GM18909 (cell line): ENCODE measurements around the gene CNTNAP4.

ENCODE experiments used
- ATAC-seq: cut with Tn5 transposase; IDR thresholded peaks from one replicate; pipeline ENCODE4 v1.9.1; 2021; ENCODE audit warnings: mild to moderate bottlenecking; ENCODE audit not compliant: unreplicated experiment, poor library complexity

The CNTNAP4 gene

DNA sequence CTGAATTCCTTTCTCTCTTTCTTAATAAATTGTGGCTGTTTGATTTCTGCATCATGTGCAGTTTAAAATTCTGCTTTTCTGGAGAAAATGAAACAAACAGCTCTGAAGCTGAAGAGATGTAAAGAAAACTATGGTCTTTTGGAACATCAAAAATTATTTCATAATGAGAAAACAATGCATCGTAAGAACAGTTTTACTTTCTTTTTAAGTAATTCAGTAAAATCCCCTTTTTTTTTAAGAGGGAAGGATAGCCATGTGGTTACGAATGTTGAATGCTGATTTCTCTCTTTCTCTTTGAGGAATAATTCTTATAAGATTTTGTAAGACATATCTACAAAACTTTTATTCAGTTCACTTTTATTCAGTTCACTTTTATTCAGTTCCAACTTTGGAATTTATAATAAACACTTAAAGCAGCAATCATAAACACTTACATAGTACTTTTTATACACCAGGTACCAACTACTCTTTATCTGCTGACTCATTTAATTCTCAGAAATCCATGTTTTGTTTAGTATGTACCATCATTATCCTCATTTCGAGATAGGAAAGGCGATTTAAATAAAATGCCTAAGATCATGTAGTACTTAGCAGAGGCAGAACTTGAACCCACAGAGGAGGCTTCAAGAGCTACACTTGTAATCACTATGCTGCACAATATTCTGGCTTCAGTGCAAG lies 26.6 kb downstream of the CNTNAP4 start:
- ATAC-seq: no peak

DNA sequence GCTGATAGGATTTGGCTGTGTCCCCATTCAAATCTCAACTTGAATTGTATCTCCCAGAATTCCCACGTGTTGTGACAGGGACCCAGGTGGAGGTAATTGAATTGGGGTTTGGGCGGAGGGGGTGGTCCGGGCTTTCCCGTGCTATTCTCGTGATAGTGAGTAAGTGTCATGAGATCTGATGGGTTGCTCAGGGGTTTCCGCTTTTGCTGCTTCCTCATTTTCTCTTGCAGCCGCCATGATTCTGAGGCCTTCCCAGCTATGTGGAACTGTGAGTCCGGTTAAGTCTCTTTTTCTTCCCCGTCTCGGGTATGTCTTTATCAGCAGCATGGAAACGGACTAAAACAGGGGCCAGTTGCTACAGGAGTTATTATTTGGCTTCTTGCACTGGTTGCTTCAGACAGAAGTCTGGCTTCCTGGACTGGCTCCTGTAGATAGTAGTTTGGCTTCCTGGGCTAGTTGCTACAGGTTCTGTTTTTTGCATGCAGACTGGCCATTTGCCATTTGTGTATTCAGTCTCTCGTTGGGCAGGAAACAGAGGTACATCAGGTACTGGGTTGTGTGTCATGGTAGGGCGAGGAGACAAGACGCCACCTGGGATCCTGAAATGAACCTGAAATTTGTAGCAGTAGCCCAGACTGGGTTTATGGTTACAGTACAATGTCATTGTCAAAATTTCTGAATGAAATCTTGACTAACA lies 32.6 kb downstream of the CNTNAP4 start:
- no peak for ATAC-seq

DNA sequence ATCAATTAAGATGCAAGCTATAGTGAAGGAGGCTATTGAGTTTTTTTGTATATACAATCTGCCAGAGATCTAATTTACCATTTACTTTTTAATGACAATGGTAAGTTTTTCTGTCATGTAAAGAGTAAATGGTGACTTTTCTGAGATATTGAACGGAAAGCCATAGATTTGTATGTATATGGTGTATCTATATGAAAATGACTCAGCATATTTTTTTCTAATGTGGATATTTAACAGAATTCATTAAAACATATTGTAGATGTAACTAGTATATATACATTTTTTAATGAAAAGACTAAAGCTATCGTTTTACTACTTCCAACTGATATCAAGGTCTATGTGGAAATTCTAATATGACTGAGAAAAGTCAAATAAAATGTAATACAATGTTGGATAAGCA lies 34.1 kb downstream of the CNTNAP4 start:
- no peak for ATAC-seq

DNA sequence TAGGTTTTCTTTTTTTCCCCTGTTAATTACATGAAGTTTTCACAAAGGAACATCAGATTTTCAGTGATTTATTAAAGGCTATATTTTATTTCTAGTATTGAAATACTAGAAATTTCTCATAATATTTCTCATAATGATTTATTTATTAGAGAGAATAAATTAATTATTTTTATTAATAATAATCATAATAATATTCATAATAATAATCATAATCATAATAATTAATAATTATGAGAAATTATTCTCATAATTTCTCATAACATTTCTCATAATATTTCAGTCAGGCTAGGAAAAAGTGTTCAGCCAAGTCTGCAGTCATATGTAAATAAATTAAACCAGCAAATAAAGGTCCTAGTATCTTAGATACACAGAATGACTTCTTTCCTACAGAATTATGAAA lies 41.4 kb downstream of the CNTNAP4 start:
- ATAC-seq: no peak

DNA sequence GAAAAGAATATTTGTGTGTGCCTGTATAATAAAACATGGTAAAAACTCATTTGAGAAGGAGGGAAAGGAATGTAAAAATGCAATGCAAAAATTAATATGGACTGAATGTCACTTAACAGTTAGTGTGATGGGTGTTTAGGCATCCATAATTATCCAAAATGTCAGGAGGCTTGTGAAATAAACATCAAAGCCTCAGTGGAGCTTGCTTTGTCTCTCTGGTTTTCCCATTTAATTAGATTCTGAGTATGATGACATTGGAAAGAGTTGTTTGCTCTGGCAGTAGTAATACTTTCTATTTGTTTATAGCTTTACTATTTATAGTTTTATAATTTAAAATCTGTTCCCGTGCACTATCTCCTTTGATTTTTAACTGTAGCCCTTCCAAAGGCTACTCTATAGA lies 51.9 kb downstream of the CNTNAP4 start:
- ATAC-seq: no peak

DNA sequence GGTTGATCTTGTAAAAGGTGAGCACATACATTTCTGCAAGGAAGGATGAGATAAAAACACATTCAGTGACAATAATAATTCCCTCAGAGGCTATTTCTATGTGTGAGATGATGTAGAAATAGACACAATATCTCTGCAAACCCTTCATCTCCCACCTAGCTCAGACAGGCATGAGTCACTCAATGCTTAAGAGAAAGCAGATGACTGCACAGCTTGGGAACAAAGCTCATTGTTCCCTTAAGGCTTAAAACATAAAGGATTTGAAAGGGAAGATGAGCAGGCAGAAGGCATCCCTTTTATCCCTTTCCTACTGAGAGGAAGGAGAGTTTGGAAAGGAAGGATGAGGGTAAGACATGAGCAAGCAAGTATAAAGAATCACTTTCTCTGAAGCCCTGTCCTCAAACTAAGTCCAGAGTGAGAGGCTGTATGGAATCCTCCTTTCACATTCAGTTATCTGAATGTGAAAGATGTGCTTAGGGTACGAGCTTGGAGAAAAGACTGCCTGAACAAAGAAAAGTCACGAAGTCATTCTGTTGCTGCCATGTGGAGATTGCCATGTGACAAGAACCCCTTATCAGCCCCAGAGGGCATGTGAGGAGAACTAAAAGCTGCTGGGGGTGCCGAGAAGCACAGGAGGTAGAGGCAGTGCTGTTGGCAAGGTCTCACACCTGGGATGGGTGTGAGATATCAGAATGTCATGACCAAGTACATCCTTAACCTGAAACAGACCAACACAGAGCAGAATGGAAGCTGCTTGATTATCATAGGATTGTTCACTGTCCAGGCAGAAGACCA lies 58.2 kb downstream of the CNTNAP4 start:
- no peak for ATAC-seq

DNA sequence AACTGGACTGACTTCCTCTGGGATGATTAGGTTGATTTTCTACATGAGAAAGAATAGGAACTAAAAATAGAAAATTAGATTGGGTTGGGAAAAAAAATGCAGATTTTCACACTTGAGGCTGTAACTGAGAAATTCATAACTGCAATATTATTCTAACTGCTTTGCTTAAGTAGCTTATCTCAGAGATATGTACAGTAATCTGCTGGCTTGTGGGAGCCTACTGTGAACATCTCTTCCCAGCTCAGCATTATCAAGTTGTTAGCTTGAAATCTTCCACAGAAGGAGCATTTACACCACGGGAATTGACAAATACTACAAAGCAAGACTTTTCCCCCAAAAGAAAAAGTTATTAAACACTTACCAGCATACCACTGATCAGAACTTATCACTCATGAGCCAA lies 58.9 kb downstream of the CNTNAP4 start:
- ATAC-seq: no peak

DNA sequence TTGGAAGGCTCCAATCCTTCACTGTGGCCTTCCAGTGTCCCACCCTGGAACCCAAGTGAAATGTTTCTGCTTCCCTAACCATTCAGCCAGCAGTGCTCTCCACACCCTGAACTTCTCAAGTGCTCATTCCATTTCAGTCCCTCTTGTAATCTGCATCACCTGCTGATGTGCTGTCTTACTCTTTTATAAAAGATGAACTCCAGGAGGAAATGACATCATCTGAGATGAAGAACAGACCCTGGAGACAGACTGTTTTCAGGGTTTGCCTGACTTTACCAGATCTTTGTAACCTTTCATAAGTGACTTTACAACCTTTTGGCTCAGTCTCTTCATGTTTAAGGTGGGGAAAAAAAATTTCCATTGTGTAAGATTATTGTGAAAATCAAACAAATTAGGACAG lies 61.3 kb downstream of the CNTNAP4 start:
- ATAC-seq: no peak

DNA sequence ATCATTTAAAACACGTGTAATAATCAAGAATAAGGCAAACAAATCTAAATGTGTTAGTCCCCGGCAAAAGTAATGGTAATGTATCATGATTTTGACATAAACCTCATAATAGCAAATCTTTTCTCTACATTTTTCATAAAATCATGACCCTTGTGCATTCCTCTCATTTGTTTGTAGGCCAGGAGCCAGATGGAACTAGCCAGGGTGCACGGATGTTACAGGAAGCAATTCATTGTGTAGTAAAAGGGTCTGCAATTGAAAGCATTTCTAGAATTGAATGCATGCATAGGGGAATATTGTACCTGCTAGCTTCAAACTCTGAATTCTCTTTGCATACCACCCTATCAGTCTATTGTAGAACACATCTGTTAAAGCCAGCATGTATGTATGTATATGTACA lies 66.6 kb downstream of the CNTNAP4 start:
- ATAC-seq: no peak

DNA sequence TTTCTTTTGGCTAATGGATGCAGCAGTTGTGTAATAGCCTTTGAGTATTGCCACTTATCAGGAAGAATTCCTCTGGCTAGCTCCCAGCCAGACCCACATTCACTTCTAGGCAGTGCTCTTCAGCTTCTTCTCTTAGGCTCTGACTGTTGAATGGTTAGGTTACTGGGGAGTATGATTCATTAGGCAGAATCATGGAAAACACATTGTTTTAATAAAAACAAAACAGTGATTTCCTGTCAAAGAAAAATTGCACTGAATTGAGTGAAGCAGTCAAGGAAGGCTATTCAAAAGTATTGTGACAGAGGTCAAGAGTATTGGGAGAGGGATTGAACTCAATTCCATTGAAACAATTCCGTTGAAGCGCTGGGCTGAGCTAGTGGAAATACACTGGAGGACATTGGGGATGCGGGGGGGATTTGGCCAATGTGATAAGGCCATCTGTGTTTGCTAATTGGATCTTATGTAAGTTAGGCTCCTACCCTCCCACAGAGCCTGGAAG lies 68.0 kb downstream of the CNTNAP4 start:
- ATAC-seq: no peak

DNA sequence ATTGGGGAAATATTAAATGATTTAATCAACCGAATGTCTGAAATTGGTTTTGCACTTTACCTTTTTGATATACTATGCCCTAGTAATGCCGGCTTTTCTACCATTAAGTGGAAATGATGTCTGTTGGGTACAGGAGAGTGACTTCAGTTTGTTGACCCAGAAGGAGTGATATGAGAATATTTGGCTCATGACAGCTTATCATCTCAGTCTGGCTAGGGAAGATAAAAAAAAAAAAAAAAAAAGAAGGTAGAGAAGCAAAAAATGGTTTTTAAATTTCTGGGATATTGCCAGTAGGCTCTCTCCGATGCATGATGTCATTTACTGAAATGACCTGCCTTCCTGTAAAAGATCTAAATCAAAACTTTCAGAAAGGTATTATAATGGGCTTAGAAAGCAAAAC lies 69.0 kb downstream of the CNTNAP4 start:
- no peak for ATAC-seq

DNA sequence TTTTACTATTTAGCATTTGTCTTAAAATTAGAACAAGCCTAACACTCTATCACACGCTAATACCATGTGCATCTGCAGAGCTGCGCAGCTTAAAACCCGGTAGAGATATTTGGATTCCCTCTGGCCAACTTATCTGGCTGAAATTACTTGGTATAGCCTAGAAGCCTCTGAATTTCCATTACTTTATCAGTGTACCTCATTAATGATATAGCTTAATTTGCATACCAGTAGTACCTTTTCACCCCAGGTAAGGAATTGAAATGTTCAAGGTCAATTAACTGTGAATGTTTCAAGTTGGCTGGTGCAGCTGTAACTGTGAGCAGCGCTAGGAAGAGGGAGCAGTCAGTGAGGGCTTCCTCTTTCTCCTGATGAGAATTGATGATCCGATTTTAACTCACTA lies 74.2 kb downstream of the CNTNAP4 start:
- no peak for ATAC-seq

DNA sequence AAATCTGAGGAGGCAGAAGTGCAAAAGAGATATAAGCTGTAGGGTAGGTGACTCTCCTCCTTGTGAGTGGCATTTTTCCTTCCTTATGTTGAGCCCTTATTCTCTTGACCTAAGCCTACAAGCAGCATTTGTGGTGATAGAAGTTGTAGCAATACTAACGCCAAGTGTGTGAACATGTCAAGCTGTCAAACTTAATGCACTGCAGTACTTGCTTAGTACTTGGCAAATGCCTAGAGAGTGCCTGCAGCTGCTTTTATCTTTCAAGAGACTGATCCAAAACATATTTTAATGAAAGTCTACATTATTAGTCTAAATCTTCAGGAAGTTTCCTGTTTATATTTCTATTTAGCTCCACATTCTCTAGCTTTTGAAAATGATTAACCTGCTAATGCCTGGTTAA lies 83.2 kb downstream of the CNTNAP4 start:
- ATAC-seq: no peak

DNA sequence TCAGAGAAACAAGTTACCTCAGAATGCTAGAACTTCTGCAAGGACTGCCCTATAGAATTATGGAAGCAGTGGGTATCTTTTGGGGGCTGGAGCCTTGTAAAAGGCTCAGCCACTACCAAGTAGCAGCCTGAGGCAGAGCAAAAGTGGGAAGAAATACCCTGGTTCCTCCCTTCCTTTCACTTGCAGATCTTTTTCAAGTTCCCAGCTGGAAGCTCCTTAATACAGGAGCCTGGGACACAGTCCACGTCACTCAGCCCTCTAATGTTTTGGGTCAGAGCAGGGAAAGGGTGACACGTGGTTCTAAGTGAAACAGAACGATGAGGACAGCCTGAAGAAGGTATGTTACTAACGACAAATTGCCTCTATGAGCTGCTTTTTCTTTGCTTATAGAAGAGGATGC lies 93.1 kb downstream of the CNTNAP4 start:
- ATAC-seq: no peak

DNA sequence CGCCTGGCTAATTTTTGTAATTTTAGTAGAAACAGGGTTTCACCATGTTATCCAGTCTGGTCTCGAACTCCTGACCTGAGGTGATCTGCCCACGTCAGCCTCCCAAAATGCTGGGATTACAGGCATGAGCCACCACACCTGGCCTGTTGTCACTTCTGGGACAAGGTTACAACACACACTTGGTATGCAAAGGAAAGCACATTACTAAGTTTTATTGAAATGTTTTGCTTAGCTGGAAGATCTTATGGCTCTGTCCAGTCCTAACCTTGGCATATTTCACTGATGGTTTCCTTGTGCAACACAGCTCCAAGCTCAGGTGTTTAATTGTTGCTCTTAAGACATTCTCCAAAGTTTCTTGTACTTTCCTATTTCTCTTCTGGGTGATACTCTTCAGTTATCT lies 94.2 kb downstream of the CNTNAP4 start:
- no peak for ATAC-seq

DNA sequence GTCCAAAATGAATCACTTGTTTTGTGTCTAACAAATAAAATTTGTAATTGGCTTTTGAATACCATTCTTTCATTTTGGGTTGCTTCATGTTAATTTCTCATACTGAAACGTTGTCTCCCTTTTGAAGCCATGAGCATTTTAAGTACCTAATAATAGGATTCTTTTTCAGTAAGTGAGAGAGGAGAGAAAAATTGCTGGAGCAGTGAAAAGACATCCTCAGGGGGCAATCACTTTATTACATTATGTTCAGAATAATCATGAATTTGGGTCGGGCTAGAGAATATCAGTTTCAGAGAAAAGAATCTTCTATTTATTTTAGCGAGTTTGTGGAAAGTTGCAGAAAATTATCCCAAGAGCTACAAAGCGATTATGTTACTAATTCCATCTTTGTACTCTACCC lies 96.8 kb downstream of the CNTNAP4 start:
- no peak for ATAC-seq

DNA sequence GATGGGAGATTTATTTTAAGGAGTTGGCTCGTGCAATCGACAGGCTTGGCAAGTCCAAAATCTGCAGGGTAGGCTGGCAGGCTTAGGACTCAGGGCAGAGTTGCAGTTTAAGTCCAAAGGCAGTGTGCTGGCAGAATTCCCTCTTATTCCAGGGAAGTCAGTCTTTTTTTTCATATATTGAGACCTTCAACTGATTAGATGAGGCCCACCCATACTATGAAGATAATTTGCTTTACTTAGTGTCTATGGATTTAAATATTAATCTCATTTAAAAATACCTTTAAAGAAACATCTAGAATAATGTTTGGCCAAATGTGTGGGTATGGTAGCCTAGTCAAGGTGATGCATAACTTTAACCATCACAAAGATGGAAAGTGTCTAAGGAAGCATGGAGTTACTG lies 99.8 kb downstream of the CNTNAP4 start:
- ATAC-seq: no peak

DNA sequence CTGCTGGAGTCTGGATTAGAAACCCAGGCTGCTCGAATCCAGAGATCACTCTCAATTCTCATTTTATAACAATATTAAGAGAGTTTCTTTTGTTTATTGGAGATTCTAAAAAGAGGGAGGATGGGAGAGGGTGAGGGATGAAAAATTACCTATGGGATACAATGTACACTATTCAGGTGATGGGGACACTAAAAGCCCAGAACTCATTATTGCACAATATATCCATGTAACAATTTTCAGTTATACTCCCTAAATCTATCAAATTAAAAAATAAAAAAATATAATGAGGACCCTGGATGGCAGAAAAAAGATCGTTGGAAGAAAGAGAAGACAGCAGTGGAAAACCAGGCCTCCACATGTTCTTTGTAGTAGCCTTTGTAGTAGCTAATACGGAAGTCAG lies 100.8 kb downstream of the CNTNAP4 start:
- no peak for ATAC-seq

DNA sequence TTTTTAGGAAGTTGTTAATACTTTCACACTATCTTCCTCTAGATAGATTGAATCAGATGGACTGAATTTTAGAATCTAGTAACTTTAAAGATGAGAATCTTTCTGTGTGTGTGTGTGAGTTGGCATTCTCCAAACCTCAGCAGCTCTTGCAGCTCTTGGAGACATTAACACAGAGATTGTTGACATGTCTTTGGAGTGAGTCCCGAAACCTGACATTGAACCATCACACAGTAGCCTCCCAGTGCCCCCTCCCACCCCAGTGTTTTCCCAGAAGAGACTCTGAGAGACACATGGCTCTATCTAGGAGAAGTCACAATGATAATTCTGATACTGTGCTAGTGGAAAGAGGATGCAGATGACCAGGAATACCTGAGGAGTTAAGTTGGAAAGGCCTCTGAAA lies 103.9 kb downstream of the CNTNAP4 start:
- ATAC-seq: no peak

DNA sequence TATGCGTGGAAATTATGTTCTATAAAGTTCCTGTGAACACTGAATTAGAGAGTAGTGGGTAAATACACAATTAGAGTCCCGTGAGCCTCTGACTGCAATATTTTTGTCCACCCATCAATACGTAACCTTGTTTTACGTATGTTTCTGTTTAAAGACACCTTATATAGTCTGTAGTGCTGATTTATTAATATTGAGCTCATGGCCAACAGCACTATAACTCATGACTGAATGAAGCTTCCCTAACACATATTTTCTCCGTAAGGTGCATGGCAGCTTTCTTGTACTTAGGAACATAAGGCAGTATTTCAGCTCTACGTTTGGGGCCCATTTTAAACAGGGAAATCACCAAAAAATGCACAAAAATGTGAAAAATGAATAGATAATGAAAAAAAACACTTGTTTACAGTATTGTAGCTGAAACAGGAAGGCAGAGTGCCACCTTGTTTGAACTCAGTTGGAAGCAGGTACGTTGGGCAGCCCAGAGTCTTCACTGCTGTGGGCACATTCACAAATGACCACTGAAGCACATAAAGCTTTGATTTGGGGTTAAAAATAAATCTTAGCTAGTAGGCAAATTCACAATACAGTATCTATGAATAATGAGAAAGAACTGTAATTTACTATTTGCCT lies 108.5 kb downstream of the CNTNAP4 start:
- no peak for ATAC-seq

DNA sequence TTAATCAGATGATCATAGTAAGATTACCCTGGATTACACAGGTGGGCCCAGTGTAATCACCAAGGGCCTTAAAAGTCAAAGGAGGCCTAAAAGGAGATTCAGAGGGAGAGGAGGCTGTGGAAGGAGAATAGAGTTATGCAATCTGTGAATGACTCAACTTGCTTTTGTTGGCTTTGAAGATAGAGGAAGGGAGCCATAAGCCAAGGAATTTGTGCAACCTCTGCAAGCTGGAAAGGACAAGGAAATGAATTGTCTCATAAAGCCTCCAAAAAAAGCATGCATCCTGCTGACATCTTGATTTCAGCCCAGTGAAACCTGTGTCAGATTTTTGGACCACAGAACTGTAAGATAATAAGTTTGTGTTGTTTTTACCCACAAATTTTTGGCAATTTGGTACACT lies 109.6 kb downstream of the CNTNAP4 start:
- no peak for ATAC-seq
